ENCODE results near the gene SLC38A8.

Gene SLC38A8

DNA sequence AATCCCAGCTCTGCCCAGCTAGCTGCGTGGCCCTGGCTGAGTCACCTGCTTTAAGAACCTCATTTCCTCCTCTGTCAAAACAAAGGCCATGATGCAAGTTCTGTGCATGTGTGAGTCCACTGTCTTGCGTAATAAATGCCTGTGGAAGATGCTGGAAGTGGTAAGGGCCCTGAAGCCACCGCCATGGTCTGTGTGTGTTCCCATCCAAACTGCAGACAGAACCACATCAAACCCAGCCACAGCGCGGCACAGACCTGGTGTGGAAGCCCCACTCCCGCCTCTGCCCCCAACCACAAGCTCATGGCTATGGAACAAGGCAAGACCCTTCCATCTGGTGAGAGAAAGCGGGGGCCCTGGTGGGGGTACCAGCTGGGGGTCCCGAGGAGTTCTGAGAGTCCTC lies 48.5 kb downstream of the SLC38A8 start:
- DNase-seq = no peak

DNA sequence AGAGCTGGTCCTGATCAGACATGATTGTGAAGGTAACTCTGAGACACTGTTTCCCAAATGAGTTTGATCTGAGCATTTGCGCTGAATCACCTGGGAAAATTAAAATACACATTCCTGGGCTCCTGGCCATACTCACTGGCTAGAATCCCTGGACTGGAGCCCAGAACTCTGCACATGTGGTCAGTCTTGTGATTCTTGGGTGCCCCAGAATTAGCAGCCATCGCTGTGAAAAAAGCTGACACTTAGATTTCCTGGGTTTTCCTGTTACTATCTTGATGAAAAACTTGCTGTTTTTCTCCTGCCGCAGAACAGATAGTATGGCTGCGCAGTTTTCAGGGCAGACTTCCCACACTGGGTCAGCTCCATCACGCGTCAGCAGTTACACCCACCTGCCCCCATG lies 50.0 kb downstream of the SLC38A8 start:
- no peak for DNase-seq

DNA sequence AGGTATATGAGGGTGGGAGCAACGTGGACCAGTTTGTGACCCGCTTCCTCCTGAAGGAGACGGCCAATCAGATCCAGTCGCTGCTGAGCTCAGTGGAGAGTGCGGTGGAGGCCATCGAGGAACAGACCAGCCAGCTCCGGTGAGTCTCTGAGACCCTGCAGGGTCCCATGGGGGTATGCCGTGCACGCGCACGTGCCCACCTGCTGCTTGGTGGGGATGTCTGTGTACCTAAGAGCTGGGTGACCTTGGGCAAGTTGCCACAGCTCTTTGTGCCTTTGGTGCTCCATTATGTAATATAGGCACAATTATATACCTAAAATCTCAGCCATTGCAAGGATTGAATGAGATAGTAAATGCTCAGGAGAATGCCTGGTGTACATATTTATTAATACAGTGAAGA lies 52.1 kb downstream of the SLC38A8 start:
- DNase-seq = no peak

GRCh38 chr16:83989300-83989699 lies 53.3 kb downstream of the SLC38A8 start:
- DNase-seq = peak; percentile 82

- DNase-seq = no peak
Measured at GRCh38 chr16:83983491-83983890, 59.1 kb downstream of the SLC38A8 start.

- no peak for DNase-seq
Measured at GRCh38 chr16:83981799-83982198, 60.8 kb downstream of the SLC38A8 start.

DNA sequence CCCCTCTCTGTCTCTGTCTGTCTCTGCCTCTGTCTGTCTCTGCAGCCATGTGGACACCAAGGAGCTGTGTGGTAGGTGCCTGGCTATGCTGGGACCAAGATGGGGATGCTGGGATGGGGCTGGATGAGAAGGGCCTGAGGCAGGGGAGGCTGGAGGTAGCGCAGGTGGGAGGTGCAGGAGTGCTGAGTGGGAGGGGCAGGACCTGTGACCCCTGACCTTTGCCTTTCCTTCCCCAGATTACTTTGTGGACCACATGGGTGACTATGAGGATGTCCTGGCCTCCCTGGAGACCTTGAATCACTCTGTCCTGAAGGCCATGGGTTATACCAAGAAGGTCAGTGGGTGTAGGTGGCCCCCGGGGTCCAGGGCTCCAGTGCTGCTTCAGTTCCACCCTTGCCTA lies 61.8 kb downstream of the SLC38A8 start:
- no peak for DNase-seq

GRCh38 chr16:83979441-83979840 lies 63.2 kb downstream of the SLC38A8 start:
- no peak for DNase-seq

GRCh38 chr16:83978401-83978904 lies 64.1 kb downstream of the SLC38A8 start:
- DNase-seq = no peak

DNA sequence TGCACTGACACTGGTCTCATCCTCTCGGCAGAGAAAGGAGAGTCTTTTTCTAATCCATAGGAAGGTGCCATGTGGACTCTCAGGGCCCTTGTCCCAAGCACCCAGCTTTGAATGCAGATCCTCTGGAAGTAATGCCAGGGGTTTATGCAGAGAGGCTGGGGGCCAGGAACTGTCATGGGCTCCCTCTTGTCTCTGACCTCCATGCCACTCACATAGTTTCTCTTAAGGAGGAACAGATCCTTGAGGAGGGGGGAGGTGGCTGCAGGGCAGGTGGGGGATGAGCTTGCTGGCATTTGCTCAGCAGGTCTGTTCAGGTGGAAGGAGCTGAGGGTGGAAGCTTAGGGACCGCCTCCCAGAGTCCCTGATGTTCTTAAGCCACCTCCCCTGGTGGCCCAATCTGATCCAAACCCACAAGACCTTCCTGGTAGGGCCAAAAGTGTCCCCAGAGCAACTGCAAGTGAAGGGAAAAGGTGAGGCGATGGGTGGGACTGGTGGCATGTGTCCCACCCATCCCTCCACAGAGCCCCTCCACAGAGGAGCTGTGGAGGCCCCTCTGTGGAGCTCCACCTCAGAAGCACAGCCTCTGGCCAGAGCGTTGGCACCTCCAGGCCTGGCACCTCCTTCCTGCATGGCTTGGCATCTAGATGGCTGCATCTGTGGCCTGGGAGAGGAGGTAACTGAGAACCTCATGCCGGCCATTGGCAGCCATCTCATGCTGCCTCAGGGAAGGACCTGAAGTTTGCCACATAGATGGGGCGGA lies 65.4 kb downstream of the SLC38A8 start:
- DNase-seq = no peak

DNA sequence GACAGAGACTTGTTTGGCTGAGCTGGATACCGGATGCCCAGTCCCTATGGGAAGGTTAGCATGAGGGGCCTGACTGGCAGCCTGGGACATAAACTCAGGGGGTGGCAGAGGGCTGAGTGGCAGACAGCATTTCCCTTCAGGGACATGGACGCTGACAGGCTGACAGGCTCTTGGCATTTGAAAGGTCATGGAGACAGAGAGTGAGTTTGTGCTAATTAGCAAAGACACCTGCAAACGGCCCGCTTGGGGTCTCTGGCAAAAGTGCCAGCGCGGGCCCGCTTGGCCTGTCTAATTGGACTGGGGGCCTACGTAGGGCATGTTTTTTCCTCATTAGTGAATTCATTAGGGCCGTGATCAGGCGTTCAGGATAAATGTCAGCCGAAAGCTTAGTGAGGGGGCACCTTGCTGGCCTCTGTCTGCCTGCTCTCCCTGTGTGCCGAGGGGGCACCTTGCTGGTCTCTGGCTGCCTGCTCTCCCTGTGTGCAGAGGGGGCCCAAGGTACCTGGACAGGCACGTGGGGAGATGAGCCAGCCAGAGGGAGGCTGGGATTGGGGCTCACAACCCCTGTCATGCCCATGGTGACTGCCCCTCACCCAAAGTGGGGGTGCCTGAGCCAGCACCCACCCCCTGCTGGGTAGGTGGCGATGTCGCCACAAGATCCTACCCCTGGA lies 66.9 kb downstream of the SLC38A8 start:
- no peak for DNase-seq

DNA sequence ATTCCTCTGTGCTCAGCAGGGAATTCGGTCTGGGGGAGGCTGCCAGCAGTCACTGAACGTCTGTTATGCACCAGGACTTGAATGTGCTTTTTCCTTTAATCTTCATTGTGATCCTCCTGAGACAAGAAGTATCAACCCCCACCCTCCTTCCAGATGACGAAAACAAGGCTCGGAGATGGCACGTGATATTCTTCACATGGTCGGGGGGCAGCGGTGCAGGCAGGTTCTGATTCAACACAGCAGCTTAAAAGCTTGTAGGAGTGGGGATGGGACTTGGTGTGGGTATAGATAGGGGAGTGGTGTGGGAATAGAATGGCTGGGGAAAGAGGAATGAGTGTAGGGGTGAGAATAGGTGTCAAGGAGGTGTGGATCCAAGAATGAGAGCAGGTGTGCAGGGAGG lies 68.1 kb downstream of the SLC38A8 start:
- no peak for DNase-seq

DNA sequence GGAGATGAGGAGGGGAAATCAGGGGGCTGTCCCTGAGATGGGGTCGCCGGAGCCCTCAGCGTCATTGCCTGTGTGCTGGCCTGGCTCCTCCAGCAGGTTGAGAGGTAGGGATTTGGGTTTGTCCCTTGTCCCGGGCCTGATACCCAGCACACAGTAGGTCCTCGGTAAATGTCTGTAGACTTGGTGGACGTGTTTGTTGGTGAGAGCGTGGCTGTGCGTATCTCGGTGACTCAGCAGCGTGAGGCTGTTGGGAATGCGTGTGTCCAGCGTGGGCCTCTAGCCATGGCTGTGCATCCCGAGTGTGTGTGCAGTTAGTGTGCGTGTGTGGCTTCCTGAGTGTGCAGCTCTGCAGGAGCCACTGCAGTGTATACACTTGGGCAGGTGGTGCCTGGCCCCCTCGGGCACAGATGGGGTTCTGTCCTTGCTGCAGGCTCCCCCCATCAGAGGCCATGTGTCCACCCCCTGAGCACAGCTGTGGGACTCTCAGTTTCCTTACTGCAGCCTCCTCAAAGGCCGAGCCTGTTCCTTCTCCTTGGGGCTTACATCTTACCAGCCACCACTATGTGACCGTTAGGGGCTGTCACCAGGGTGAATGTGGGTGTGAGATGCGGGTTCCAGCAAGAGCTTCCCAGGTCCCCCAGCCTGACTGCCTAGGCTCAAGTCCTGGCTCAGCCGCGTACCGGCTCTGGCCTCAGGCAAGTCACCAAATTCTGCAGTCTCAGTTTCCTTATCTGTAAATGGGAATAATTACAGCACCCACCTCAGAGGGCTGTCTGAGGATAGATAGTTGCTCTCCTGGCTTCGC lies 68.8 kb downstream of the SLC38A8 start:
- DNase-seq = no peak

DNA sequence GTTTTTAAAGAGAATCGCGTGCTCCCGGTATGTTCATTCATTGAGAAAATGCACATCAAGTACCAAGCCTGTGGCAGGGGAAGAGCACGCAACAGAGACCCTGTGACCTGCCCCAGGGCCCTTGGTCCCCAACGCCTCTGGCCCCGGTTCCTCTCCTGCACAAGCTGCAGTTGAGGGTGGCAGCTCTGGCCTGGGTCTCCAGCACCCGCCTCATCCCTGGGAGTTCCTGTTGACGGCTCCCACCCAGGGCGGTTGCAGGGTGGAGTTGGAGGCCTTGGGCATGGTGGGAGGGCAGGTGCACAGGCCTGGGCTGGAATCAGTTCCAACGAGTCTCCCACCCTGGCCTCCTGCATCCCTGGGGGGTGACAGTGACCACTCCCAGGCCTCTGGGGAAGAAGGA lies 69.5 kb downstream of the SLC38A8 start:
- DNase-seq = no peak

GRCh38 chr16:83972256-83973008 lies 70.2 kb downstream of the SLC38A8 start:
- no peak for DNase-seq

DNA sequence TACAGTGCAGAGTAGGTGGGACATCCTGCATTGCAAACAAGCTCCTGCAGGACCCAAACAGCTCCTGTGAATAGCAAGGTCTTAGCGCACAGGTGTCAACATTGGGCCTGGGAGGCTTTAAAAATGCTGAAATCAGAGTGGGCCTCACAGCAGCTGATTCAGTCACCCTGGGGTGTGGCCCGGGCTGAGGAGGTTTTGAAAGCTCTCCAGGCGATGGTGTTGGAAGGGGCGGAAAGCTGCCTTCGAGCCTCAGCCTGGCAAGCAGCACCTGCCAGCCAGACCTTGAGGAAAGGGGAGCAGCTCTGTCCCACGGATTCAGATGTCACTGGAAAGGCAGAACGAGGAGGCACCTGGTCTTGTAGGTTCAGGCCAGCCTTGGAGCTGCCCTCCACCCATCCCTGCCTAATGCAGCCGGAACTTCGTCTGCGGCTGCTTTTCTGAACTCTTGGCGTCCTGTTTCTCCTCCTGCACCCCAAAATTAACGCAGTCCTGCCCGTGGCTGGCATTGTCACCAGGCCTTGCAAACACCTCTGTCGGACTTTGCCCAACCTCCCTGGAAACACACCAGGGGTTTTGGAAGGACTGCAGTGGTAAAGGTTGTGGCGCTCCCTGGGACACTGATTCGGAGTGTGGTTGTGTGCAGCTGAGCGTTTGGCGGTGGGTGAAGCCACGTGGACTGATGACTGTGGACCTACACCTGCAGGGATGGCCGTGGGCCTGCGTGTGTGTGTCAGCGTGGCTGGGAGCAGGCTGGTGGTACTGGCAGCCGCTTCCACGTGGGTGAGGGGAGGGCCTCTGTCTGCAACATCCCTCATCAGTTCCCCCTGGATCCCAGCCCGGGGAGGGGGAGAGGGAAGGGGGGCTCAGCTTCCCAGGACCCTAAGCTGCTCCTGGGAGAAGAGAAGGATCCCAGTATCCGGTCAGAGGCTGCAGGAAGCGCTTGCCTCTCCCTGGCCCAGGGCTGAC lies 71.1 kb downstream of the SLC38A8 start:
- DNase-seq = no peak

GRCh38 chr16:83970430-83970815 lies 72.2 kb downstream of the SLC38A8 start:
- DNase-seq = no peak

DNA sequence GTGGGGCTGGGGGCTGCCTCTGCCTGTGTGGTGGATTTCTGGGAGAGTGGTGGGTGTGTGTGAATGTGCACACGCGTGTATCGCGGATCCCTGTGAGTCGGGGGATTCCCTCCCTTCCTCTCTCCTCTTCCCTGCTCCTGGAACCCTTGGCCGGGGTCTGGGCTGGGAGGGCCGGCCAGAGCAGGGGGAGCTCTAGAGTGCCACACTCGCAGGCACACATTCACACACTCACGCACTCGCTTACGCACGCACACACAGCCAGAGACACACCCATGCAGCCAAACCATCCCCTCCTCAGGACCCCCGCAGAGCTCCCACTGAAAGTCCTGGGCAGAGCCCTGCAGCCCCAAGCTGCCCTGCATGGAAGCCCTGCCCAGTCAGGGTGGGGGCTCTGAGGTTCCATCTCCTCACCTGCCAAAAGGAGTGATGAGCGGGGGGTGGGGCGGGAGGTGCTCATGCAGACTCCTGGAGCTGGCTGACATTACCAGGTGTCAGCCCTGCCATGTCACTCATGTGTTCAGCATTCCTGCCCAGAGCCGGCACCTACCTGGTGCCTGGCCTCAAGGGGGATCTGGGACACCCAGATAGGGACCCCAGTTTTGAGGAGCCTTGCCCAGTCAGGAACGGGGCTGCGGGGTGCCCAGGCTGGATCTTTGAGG lies 72.7 kb downstream of the SLC38A8 start:
- DNase-seq = no peak

DNA sequence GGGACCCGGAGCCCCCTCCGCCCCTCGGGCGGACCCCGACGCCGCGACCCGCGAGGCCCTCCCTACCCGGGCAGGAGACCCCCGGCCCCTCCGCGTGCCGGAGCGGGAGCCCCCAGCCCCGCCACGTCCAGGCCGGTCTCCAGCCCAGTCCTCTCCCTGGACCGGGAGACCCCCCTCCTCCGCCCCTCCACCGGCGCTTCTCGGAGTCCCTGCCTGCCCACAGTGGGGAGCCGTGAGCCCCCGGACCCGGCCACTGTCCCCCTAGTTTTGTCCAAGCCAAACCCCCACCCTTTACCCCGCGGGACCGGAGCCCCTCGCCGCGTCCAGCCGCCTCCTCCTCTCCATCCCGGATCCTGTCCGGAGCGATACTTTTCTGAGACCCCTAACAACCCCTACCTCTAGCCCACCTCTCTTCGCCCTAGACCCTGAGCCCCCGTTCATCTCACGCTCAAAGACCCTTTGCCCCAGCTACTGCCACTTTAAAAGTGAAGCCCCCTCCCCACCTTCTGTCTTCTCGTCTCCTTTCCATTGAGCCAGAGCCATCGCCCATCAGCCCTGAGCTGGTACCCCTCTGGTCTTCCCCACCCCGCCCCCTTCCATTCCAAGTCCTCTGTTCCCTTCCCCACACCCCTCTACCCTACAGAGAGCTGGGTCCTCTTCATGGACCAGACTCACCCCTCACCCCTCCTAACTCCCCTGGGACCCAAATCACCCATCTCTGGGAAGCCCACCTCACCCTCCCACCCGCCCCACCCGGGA lies 73.5 kb downstream of the SLC38A8 start:
- no peak for DNase-seq

DNA sequence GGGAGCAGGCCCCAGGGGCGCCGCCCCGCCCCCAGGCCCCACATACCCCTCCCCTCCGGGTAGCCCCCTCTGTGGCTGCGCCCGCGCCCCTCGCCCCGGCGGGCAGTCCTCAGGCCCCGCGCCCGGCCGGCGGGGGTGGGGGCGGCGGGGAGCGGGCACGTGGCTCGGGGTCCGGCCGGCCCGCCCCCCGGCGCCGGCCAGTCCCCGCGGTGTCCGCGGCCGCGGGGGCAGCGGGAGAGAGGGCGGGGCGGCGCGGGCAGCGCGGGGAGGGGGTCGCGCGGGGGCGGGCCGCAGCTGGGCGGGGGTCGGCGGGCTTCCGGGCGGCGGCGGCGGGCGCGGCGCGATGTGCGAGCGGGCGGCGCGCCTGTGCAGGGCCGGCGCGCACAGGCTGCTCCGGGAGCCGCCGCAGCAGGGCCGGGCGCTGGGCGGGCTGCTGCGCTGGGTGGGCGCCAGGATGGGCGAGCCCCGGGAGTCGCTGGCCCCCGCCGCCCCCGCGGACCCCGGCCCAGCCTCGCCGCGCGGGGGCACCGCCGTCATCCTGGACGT lies 74.2 kb downstream of the SLC38A8 start:
- no peak for DNase-seq
